Upper lobe of left lung (tissue), 4 donors: ENCODE data around the gene GK.

Experiments
- CTCF ChIP-seq, 6 experiments: fragments of 450-650 bp in 4 of 6; fragments of 200-600 bp in 2 of 6; sonication (generic) in 2 of 6; IDR thresholded peaks; one replicate each; pipeline ENCODE4 v1.5.1; 2016 to 2019; ENCODE audit warnings: antibody characterized with exemption in 6 of 6
- EP300 ChIP-seq, 4 donors: sonication (generic); formaldehyde crosslinking; IDR thresholded peaks; one replicate each; pipeline ENCODE4 v1.5.1; 2017; ENCODE audit warnings: antibody characterized with exemption in 4 of 4, control low read depth in 2 of 4
- POLR2A ChIP-seq, 4 donors: fragments of 450-650 bp; IDR thresholded peaks; one replicate each; pipeline ENCODE4 v1.5.1; 2016 to 2017; ENCODE audit warnings: antibody characterized with exemption in 4 of 4, mild to moderate bottlenecking in 2 of 4

- no peak for TF ChIP-seq CTCF (IDR thresholded peaks at IDR 0.05)
- no peak for TF ChIP-seq POLR2A (IDR thresholded peaks at IDR 0.05)
- TF ChIP-seq EP300 (IDR thresholded peaks at IDR 0.05) = no peak
Measured at GRCh38 chrX:30679369-30679768, 26.1 kb downstream of the GK start.
